ENCODE data around the gene HES3. TPM values are rescaled to one million over a fixed set of nuclear protein-coding genes. Genes with fewer than 3 reads are reported as not detected.
A peak's percentile ranks its signal among the peaks of the same experiment; 100 is the strongest.

Gene HES3
- total and polyA plus RNA-seq, 10 of the 15 experiments (the other 5 are each of a cell fraction or from before 2014, with no cell fraction given), result not detected

DNA sequence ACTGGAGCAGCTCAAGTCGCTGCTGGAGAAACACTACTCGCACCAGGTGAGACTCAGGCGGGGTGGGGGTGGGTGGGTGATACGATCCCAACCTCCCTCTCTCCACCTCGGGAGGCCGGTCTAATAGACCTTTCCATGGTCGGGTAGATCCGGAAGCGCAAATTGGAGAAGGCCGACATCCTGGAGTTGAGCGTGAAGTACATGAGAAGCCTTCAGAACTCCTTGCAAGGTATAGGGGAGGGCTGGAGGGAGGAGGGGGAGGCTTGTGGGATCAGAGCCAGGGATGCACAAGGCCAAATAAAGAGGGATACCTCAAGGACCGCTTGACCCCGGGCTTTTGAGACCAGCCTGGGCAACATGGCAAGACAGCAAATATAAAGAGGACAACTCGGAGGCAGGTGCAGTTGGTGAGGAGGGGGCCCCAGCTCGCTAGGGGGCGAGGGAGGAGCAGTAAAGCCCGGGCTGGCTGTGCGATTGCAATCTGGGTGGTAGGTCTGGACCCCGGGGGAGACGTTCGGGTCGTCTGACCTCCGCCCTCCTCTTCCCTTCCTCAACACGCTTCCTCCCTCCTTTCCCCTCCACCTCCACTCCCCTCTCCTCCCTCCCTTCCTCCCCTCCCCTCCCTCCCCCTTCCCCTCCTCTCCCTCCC lies 546 bp downstream of the HES3 start (continued):
- no peak for TF ChIP-seq DPF2 (IDR thresholded peaks at IDR 0.05)

DNA sequence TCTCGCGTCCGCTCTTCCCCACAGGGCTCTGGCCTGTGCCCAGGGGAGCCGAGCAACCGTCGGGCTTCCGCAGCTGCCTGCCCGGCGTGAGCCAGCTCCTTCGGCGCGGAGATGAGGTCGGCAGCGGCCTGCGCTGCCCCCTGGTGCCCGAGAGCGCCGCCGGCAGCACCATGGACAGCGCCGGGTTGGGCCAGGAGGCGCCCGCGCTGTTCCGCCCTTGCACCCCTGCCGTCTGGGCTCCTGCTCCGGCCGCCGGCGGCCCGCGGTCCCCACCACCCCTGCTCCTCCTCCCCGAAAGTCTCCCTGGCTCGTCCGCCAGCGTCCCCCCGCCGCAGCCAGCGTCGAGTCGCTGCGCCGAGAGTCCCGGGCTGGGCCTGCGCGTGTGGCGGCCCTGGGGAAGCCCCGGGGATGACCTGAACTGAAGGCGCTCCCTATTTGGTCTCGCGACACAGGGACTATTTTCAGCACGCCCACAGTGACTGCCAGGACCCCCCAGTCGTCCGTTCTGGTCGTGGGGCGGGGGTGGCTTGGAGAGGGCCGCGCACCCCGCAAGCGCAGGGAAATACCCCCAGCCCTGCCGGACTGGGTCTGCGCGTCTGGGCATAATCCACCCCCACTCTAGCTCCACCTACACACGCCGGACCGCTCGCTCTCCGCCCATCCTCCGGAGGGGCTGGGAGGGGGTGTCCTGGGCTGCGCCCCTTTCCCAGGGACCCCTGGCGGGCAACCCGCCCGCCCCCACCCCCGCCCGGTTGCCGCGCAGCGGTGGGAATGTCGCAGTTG lies 1.3 kb downstream of the HES3 start:
- FAIRE-seq, result peak; percentile 23
- intact Hi-C loops (cut with micrococcal nuclease; ENCODE audit: unreplicated experiment), result no loop called here
- 0 out of 2 replicates have a peak, but pooled peaks have one; percentile 26 for TF ChIP-seq BACH1 (IDR thresholded peaks at IDR 0.05; ENCODE audit: borderline replicate concordance)
- TF ChIP-seq POLR2AphosphoS5 (IDR thresholded peaks at IDR 0.05; ENCODE audit: low read length), result no peak
- TF ChIP-seq HDAC6 (IDR thresholded peaks at IDR 0.05; ENCODE audit: unreplicated experiment), result no peak
- TF ChIP-seq ZSCAN29 (IDR thresholded peaks at IDR 0.05), result no peak
- no peak for TF ChIP-seq ETV6 (conservative IDR thresholded peaks at IDR 0.05 in 1 of 2, IDR thresholded peaks at IDR 0.05 in 1 of 2; ENCODE audit: borderline replicate concordance in 1 of 2, low read depth in 1 of 2)
- 0 out of 2 replicates have a peak, but pooled peaks have one; percentile 22 for TF ChIP-seq IRF4 (IDR thresholded peaks at IDR 0.05; ENCODE audit: low read depth, low read length)
- peak; percentile 75 for TF ChIP-seq IKZF1 (conservative IDR thresholded peaks at IDR 0.05)
- TF ChIP-seq SMAD1 (IDR thresholded peaks at IDR 0.05; ENCODE audit: low read depth, partially characterized antibody), result no peak
- TF ChIP-seq RAD51 (IDR thresholded peaks at IDR 0.05), result no peak
- TF ChIP-seq IKZF2 (IDR thresholded peaks at IDR 0.05), result no peak
- no peak for TF ChIP-seq PML (IDR thresholded peaks at IDR 0.05; ENCODE audit: low read length)
- no peak for TF ChIP-seq RELA (IDR thresholded peaks at IDR 0.05; ENCODE audit: borderline replicate concordance, partially characterized antibody)
- 0 out of 2 replicates have a peak, but pooled peaks have one; percentile 13 for TF ChIP-seq TCF3 (IDR thresholded peaks at IDR 0.05; ENCODE audit: borderline replicate concordance, insufficient read depth, low read depth, low read length)
- no peak for TF ChIP-seq EED (IDR thresholded peaks at IDR 0.05; ENCODE audit: low read depth)
- TF ChIP-seq, protein P1, sequence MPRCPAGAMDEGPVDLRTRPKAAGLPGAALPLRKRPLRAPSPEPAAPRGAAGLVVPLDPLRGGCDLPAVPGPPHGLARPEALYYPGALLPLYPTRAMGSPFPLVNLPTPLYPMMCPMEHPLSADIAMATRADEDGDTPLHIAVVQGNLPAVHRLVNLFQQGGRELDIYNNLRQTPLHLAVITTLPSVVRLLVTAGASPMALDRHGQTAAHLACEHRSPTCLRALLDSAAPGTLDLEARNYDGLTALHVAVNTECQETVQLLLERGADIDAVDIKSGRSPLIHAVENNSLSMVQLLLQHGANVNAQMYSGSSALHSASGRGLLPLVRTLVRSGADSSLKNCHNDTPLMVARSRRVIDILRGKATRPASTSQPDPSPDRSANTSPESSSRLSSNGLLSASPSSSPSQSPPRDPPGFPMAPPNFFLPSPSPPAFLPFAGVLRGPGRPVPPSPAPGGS (IDR thresholded peaks at IDR 0.05; ENCODE audit: borderline replicate concordance, insufficient read depth, low read depth, low read length, poor library complexity, severe bottlenecking), result no peak
- no peak for TF ChIP-seq NBN (IDR thresholded peaks at IDR 0.05)
- TF ChIP-seq, protein P2, sequence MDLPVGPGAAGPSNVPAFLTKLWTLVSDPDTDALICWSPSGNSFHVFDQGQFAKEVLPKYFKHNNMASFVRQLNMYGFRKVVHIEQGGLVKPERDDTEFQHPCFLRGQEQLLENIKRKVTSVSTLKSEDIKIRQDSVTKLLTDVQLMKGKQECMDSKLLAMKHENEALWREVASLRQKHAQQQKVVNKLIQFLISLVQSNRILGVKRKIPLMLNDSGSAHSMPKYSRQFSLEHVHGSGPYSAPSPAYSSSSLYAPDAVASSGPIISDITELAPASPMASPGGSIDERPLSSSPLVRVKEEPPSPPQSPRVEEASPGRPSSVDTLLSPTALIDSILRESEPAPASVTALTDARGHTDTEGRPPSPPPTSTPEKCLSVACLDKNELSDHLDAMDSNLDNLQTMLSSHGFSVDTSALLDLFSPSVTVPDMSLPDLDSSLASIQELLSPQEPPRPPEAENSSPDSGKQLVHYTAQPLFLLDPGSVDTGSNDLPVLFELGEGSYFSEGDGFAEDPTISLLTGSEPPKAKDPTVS (IDR thresholded peaks at IDR 0.05; ENCODE audit: low read depth, low read length), result no peak
- TF ChIP-seq ZNF622 (IDR thresholded peaks at IDR 0.05), result no peak

More for the DNA sequence above, 1.3 kb downstream of the HES3 start:
- 1% methylated on average over 27 of the region's 79 CpGs for WGBS (ENCODE audit: insufficient coverage, insufficient replicate concordance, low lambda C conversion rate, missing lambda C conversion rate)
- H3K4me1 ChIP-seq (ENCODE audit: control insufficient read depth, insufficient read depth, low read length), result peaks cover 5% of the 10 kb centered on the region
- ChIA-PET CTCF (interaction anchor here (0.6 to 5.2 kb wide), 13 partner anchors 14 to 193 kb away, joined by 3 to 47 read pairs (median 4); partner anchors contain the start of genes ACOT7 and RNF207), RAD21 (ENCODE audit: unreplicated experiment) (interaction anchor here (0.5 to 4.0 kb wide), 12 partner anchors 9 to 252 kb away, joined by 3 to 32 read pairs (median 4); partner anchors contain the start of genes ACOT7, ICMT and RNF207), POLR2A (interaction anchor here (0.6 kb wide), 1 partner anchor 14 kb away, joined by 3 read pairs; no protein-coding TSS in a partner anchor), SMC1A (ENCODE audit: uncharacterized antibody, unreplicated experiment) (interaction anchor here (0.6 to 1.6 kb wide), 3 partner anchors 97 to 193 kb away, joined by 4 to 7 read pairs (median 4); no protein-coding TSS in a partner anchor)
- ATAC-seq, result peak; percentile 87
- BruUV-seq (replicated peaks), result no TSS peak
- no peak overlapping the region for H3K9ac ChIP-seq (ENCODE audit: control insufficient read depth, insufficient read depth, low read length)
- no peak overlapping the region for H2AFZ ChIP-seq (ENCODE audit: control insufficient read depth, low read depth, low read length)
- in situ Hi-C loops (cut with MboI), result loop anchor here (5.0 kb wide), 1 partner anchor 102 kb away; no protein-coding TSS in a partner anchor
- no peak overlapping the region for H3K27ac ChIP-seq (ENCODE audit: control insufficient read depth, insufficient read depth)
- DNase-seq (ENCODE audit: low read depth, low spot score), result no peak
- H4K20me1 ChIP-seq (ENCODE audit: control insufficient read depth, insufficient read depth), result no peaks in the 10 kb centered on the region
- peaks cover 17 to 26% of the 10 kb centered on the region in 2 experiments for H3K27me3 ChIP-seq (replicated peaks in 1 of 2; ENCODE audit: control insufficient read depth in 2 of 2, insufficient read depth in 2 of 2, low read length in 1 of 2)
- H3K9me3 ChIP-seq (replicated peaks; ENCODE audit: control insufficient read depth, insufficient read depth, low read length), result no peaks in the 10 kb centered on the region
- H3K4me3 ChIP-seq, result peak overlapping the region; percentile 41; the same call in 1 of the 2 replicates
- no peaks in the 10 kb centered on the region for H3K36me3 ChIP-seq (ENCODE audit: control insufficient read depth in 2 of 2, insufficient read depth in 2 of 2, low read length in 1 of 2)
- peak overlapping the region; percentile 77 for H3K4me2 ChIP-seq (ENCODE audit: control insufficient read depth, insufficient read depth)
- no peaks in the 10 kb centered on the region for H3K79me2 ChIP-seq (ENCODE audit: control insufficient read depth, insufficient read depth, low read length)

Measured in GM12878 (cell line).